MCF 10A (cell line): ENCODE data around the gene SOX5. TPM values are rescaled to one million over a fixed set of nuclear protein-coding genes. Genes with fewer than 3 reads are reported as not detected.

Experiments used
- BruUV-seq: library from RNA; stranded (reverse); fragments of 400-500 nt; replicated peaks from 2 replicates; lab custom pipeline; 2021; lab: Mats Ljungman, UMichigan
- CTCF ChIA-PET: fragments of 300-600 bp; sonication (Branson Sonifier 250); formaldehyde crosslinking; extraction: SDS; loops from one replicate; lab custom pipeline; 2021; ENCODE audit warnings: antibody characterized with exemption, inconsistent platforms; lab: Yijun Ruan, JAX
- POLR2A ChIA-PET: fragments of 300-600, 350-650 bp; sonication (Branson Sonifier 250); formaldehyde crosslinking; extraction: SDS; loops from one replicate; lab custom pipeline; 2020; ENCODE audit warnings: antibody characterized with exemption, inconsistent platforms; lab: Yijun Ruan, JAX
- DNase-seq: peaks from one replicate; pipeline ENCODE4 v3.0.0-alpha.2; 2018; ENCODE audit not compliant: unreplicated experiment
- H3K27ac Mint-ChIP-seq: one replicate; pipeline ENCODE4 v1.8.0; 2022; ENCODE audit warnings: mild to moderate bottlenecking, low read depth, mixed read lengths; ENCODE audit not compliant: unreplicated experiment
- H3K27me3 Mint-ChIP-seq: one replicate; pipeline ENCODE4 v1.8.0; 2022; ENCODE audit warnings: mixed read lengths; ENCODE audit not compliant: insufficient read depth, unreplicated experiment
- H3K36me3 Mint-ChIP-seq: one replicate; pipeline ENCODE4 v1.8.0; 2022; ENCODE audit warnings: mild to moderate bottlenecking, moderate library complexity, mixed read lengths; ENCODE audit not compliant: insufficient read depth, unreplicated experiment
- H3K4me1 Mint-ChIP-seq: one replicate; pipeline ENCODE4 v1.8.0; 2022; ENCODE audit warnings: mixed read lengths; ENCODE audit not compliant: insufficient read depth, unreplicated experiment
- H3K4me3 Mint-ChIP-seq: one replicate; pipeline ENCODE4 v1.8.0; 2022; ENCODE audit warnings: mild to moderate bottlenecking, moderate library complexity, mixed read lengths; ENCODE audit not compliant: unreplicated experiment
- H3K9me3 Mint-ChIP-seq: one replicate; pipeline ENCODE4 v1.8.0; 2022; ENCODE audit warnings: mixed read lengths; ENCODE audit not compliant: unreplicated experiment
- CTCF ChIP-seq: fragments of 200-600 bp; IDR thresholded peaks from one replicate; pipeline ENCODE4 v1.8.0; 2022; ENCODE audit warnings: antibody characterized with exemption, mild to moderate bottlenecking; ENCODE audit not compliant: unreplicated experiment
- intact Hi-C: fragments of 100-400 bp; cut with micrococcal nuclease; formaldehyde crosslinking; loops from 2 replicates; pipeline ENCODE4 v1.14.1; 2022
- total RNA-seq: library from RNA; stranded (reverse); gene quantifications from 2 replicates; pipeline ENCODE4 v1.2.3, GENCODE V29; 2022

The SOX5 gene
- total RNA-seq, 1 experiment from 2014 or later: 0.91 TPM

GRCh38 chr12:23659131-23659530, 290.3 kb downstream of the SOX5 start:
- intact Hi-C loops: no loop called here
- no peak for DNase-seq
- peaks cover 5% of the 10 kb centered on the region for H3K27me3 Mint-ChIP-seq
- H3K4me3 Mint-ChIP-seq: no peak overlapping the region
- TF ChIP-seq CTCF: no peak
- no TSS peak for BruUV-seq
- no peaks in the 10 kb centered on the region for H3K9me3 Mint-ChIP-seq
- no peaks in the 10 kb centered on the region for H3K36me3 Mint-ChIP-seq
- H3K4me1 Mint-ChIP-seq: no peaks in the 10 kb centered on the region
- POLR2A ChIA-PET: interaction anchor here (1.0 kb wide), 1 partner anchor 11 kb away, joined by 4 read pairs; no protein-coding TSS in a partner anchor
- no peak overlapping the region for H3K27ac Mint-ChIP-seq
- CTCF ChIA-PET: no interaction called here

GRCh38 chr12:23657598-23657997, 291.9 kb downstream of the SOX5 start:
- peaks cover 12% of the 10 kb centered on the region for H3K27me3 Mint-ChIP-seq
- H3K9me3 Mint-ChIP-seq: no peaks in the 10 kb centered on the region
- ChIA-PET POLR2A (interaction anchor here (0.6 kb wide), 1 partner anchor 185 kb away, joined by 3 read pairs; no protein-coding TSS in a partner anchor), CTCF (interaction anchor here (1.5 kb wide), 1 partner anchor 11 kb away, joined by 4 read pairs; no protein-coding TSS in a partner anchor)
- intact Hi-C loops: no loop called here
- no peak overlapping the region for H3K27ac Mint-ChIP-seq
- DNase-seq: no peak
- H3K4me1 Mint-ChIP-seq: no peaks in the 10 kb centered on the region
- no TSS peak for BruUV-seq
- H3K36me3 Mint-ChIP-seq: no peaks in the 10 kb centered on the region
- no peak for TF ChIP-seq CTCF
- no peak overlapping the region for H3K4me3 Mint-ChIP-seq

GRCh38 chr12:23655884-23656283, 293.6 kb downstream of the SOX5 start:
- H3K9me3 Mint-ChIP-seq: no peaks in the 10 kb centered on the region
- intact Hi-C loops: no loop called here
- POLR2A ChIA-PET: no interaction called here

GRCh38 chr12:23655112-23655511, 294.4 kb downstream of the SOX5 start:
- no peak overlapping the region for H3K4me3 Mint-ChIP-seq
- ChIA-PET CTCF (interaction anchor here (0.6 to 1.1 kb wide), 2 partner anchors 10 to 164 kb away, joined by 3 read pairs; no protein-coding TSS in a partner anchor), POLR2A (no interaction called here)
- intact Hi-C loops: no loop called here
- no TSS peak for BruUV-seq
- H3K4me1 Mint-ChIP-seq: no peaks in the 10 kb centered on the region
- no peak overlapping the region for H3K27ac Mint-ChIP-seq
- no peak for DNase-seq
- H3K36me3 Mint-ChIP-seq: no peaks in the 10 kb centered on the region
- peaks cover 36% of the 10 kb centered on the region for H3K27me3 Mint-ChIP-seq
- no peaks in the 10 kb centered on the region for H3K9me3 Mint-ChIP-seq
- no peak for TF ChIP-seq CTCF

More at GRCh38 chr12:23655884-23656283, 293.6 kb downstream of the SOX5 start:
- Mint-ChIP-seq H3K36me3 (no peaks in the 10 kb centered on the region), H3K4me1 (no peaks in the 10 kb centered on the region), H3K4me3 (no peak overlapping the region), H3K27ac (no peak overlapping the region), H3K27me3 (peaks cover 29% of the 10 kb centered on the region)
- CTCF ChIA-PET: no interaction called here
- no peak for DNase-seq
- TF ChIP-seq CTCF: no peak
- BruUV-seq: no TSS peak
